GM12878 (cell line): ENCODE measurements around the gene RNASE2. TPM values are rescaled to one million over a fixed set of nuclear protein-coding genes. Genes with fewer than 3 reads are reported as not detected.

Experiments
- ATAC-seq: fragments of 200-7000 bp; cut with Tn5 transposase; 3 replicates; pipeline ENCODE4 v1.9.1; 2020; ENCODE audit warnings: mild to moderate bottlenecking, moderate library complexity
- BruUV-seq: library from RNA; stranded (reverse); fragments of 400-500 nt; replicated peaks from 2 replicates; lab custom pipeline; 2021; lab: Mats Ljungman, UMichigan
- CTCF ChIA-PET: fragments of 300-600 bp; sonication (Branson Sonifier 250); formaldehyde crosslinking; extraction: SDS; loops from one replicate; lab custom pipeline; 2021; ENCODE audit warnings: inconsistent platforms; lab: Yijun Ruan, JAX
- POLR2A ChIA-PET: fragments of 350-600 bp; formaldehyde crosslinking; extraction: SDS; loops from one replicate; lab custom pipeline; 2021; ENCODE audit warnings: inconsistent platforms; lab: Charles Lee
- RAD21 ChIA-PET: fragments of 300-600 bp; sonication (Branson Sonifier 250); formaldehyde crosslinking; loops from one replicate; lab custom pipeline; 2023; ENCODE audit warnings: antibody characterized with exemption; ENCODE audit not compliant: unreplicated experiment; lab: Charles Lee
- SMC1A ChIA-PET: fragments of 300-600 bp; sonication (Branson Sonifier 250); formaldehyde crosslinking; loops from one replicate; lab custom pipeline; 2023; ENCODE audit not compliant: unreplicated experiment, uncharacterized antibody; lab: Charles Lee
- DNase-seq: peaks from one replicate; pipeline ENCODE4 v3.0.0-alpha.2; 2011; ENCODE audit warnings: low read depth, low spot score
- FAIRE-seq: peaks from 3 replicates; lab custom pipeline; 2011; peaks lifted over from hg19 to GRCh38; lab: Jason Lieb, UNC
- H2AFZ ChIP-seq: 2 replicates; pipeline ENCODE4 v1.6.0; 2011; ENCODE audit warnings: low read depth, low read length, control low read depth; ENCODE audit not compliant: control insufficient read depth
- H3K27ac ChIP-seq: 2 replicates; pipeline ENCODE4 v1.5.1; 2011; ENCODE audit warnings: control low read depth; ENCODE audit not compliant: control insufficient read depth, insufficient read depth
- H3K27me3 ChIP-seq, 2 experiments: replicated peaks in 1 of 2; 2 replicates each; pipeline versions ENCODE4 v1.6.0 to v1.6.1; 2011; ENCODE audit warnings: low read length in 1 of 2; ENCODE audit not compliant: control insufficient read depth in 2 of 2, insufficient read depth in 2 of 2
- H3K36me3 ChIP-seq, 2 experiments: 2 replicates each; pipeline ENCODE4 v1.5.1; 2011; ENCODE audit warnings: low read length in 1 of 2; ENCODE audit not compliant: control insufficient read depth in 2 of 2, insufficient read depth in 2 of 2
- H3K4me1 ChIP-seq: 2 replicates; pipeline ENCODE4 v1.6.1; 2011; ENCODE audit warnings: mild to moderate bottlenecking, low read length, moderate library complexity, mixed read lengths; ENCODE audit not compliant: control insufficient read depth, insufficient read depth
- H3K4me2 ChIP-seq: 2 replicates; pipeline ENCODE4 v1.6.0; 2011; ENCODE audit warnings: control low read depth; ENCODE audit not compliant: control insufficient read depth, insufficient read depth
- H3K4me3 ChIP-seq: fragments of 200-600 bp; sonication (generic); 2 replicates; pipeline ENCODE4 v1.5.1; 2016
- H3K79me2 ChIP-seq: 2 replicates; pipeline ENCODE4 v1.6.0; 2011; ENCODE audit warnings: low read length; ENCODE audit not compliant: control insufficient read depth, insufficient read depth
- H3K9ac ChIP-seq: 2 replicates; pipeline ENCODE4 v1.8.0; 2011; ENCODE audit warnings: low read length, control low read depth, mixed read lengths; ENCODE audit not compliant: control insufficient read depth, insufficient read depth
- H3K9me3 ChIP-seq: replicated peaks from 3 replicates; pipeline ENCODE4 v1.5.1; 2011; ENCODE audit warnings: mild to moderate bottlenecking, low read length; ENCODE audit not compliant: control insufficient read depth, insufficient read depth
- H4K20me1 ChIP-seq: 2 replicates; pipeline ENCODE4 v1.6.0; 2011; ENCODE audit not compliant: control insufficient read depth, insufficient read depth
- IRF4 ChIP-seq: IDR thresholded peaks from 2 replicates; pipeline ENCODE4 v1.6.1; 2011; ENCODE audit warnings: low read depth, low read length
- MEF2A ChIP-seq: IDR thresholded peaks from 2 replicates; pipeline ENCODE4 v1.6.1; 2011; ENCODE audit warnings: low read depth, mild to moderate bottlenecking, low read length, moderate library complexity; ENCODE audit not compliant: insufficient read depth
- NFYA ChIP-seq: IDR thresholded peaks from 2 replicates; pipeline ENCODE4 v1.6.1; 2011; ENCODE audit warnings: low read depth, mild to moderate bottlenecking, low read length, improper control_type of control experiment, borderline replicate concordance
- NR2C1 ChIP-seq: fragments of 450-650 bp; IDR thresholded peaks from 2 replicates; pipeline ENCODE4 v1.6.1; 2017; ENCODE audit warnings: antibody characterized with exemption, mild to moderate bottlenecking, moderate library complexity
- POU2F2 ChIP-seq: IDR thresholded peaks from 3 replicates; pipeline ENCODE4 v1.6.1; 2011; ENCODE audit warnings: low read depth, mild to moderate bottlenecking, low read length, borderline replicate concordance
- STAT3 ChIP-seq: IDR thresholded peaks from 2 replicates; pipeline ENCODE4 v1.6.1; 2011; ENCODE audit warnings: low read depth, low read length, improper control_type of control experiment
- YY1 ChIP-seq: IDR thresholded peaks from 2 replicates; pipeline ENCODE4 v1.6.1; 2011; ENCODE audit warnings: low read depth, mild to moderate bottlenecking, low read length
- WGBS: methylation state at CpG from one replicate; pipeline ENCODE4 v1.1.6; 2016; ENCODE audit warnings: low lambda C conversion rate; ENCODE audit not compliant: insufficient replicate concordance, insufficient coverage; ENCODE audit errors: missing lambda C conversion rate; 5-methylcytosine and 5-hydroxymethylcytosine counted together
- in situ Hi-C: fragments of 300-500 bp; cut with MboI; formaldehyde crosslinking; loops from 9 replicates; pipeline ENCODE4 v1.14.3; 2018; ENCODE audit warnings: mixed read lengths
- intact Hi-C: fragments of 100-400 bp; cut with micrococcal nuclease; formaldehyde crosslinking; loops from one replicate; pipeline ENCODE4 v1.14.2; 2022; ENCODE audit not compliant: unreplicated experiment
- polyA plus RNA-seq, 11 experiments: library from polyadenylated mRNA; depleted of rRNA in 4 of 11; unstranded in 6 of 11; stranded (reverse) in 5 of 11; fragments of >200 nt; fragmentation: Nextera tagmentation in 4 of 11; fragmentation: Illumina TruSeq in 1 of 11; extraction: Ambion mirVana in 4 of 11; extraction: Trizol in 1 of 11; gene quantifications; 1 replicate in 1 of 11; 2 replicates in 10 of 11; pipeline versions ENCODE4 v1.2.1 to v1.2.3, GENCODE V29; 2011 to 2016; ENCODE audit warnings: inconsistent platforms in 2 of 11, missing spikeins in 2 of 11, low read depth in 1 of 11
- total RNA-seq, 4 experiments: library from RNA; depleted of rRNA in 3 of 4; stranded (reverse); fragments of >200 nt in 3 of 4; fragmentation: Illumina TruSeq in 1 of 4; extraction: Trizol in 1 of 4; gene quantifications; 2 replicates each; pipeline versions ENCODE4 v1.2.1 to v1.2.3, GENCODE V29; 2013 to 2021
- TF ChIP-seq, protein P1 (sequence below): fragments of 450-650 bp; IDR thresholded peaks from 2 replicates; pipeline ENCODE4 v1.6.1; 2017; ENCODE audit warnings: mild to moderate bottlenecking, moderate library complexity
- TF ChIP-seq, protein P2 (sequence below): fragments of 450-650 bp; IDR thresholded peaks from 2 replicates; pipeline ENCODE4 v1.6.1; 2016; ENCODE audit warnings: mild to moderate bottlenecking, moderate library complexity, borderline replicate concordance

The RNASE2 gene
- total and polyA plus RNA-seq, 10 of the 15 experiments (the other 5 are each of a cell fraction or from before 2014, with no cell fraction given), result not detected

DNA sequence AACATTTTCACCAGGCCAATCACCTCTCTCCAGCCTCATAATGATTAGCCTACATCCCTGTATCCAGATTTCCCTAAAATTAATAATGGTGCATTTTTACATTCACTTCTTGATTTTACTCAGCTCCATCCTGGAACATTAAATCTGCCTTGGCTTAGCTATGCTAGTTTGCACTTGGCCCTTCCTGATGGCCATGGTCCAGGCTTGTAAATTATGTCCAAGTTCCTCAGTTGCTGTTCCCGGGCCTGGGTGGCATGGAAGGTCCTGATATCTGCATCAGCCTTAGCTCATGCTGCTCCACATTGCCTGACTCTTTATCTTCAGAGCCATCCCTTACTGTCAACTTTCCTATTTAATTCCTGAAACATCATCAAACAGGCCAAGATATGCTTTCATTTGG, 23.4 kb downstream of the RNASE2 start (continued):
- TF ChIP-seq, protein P1, sequence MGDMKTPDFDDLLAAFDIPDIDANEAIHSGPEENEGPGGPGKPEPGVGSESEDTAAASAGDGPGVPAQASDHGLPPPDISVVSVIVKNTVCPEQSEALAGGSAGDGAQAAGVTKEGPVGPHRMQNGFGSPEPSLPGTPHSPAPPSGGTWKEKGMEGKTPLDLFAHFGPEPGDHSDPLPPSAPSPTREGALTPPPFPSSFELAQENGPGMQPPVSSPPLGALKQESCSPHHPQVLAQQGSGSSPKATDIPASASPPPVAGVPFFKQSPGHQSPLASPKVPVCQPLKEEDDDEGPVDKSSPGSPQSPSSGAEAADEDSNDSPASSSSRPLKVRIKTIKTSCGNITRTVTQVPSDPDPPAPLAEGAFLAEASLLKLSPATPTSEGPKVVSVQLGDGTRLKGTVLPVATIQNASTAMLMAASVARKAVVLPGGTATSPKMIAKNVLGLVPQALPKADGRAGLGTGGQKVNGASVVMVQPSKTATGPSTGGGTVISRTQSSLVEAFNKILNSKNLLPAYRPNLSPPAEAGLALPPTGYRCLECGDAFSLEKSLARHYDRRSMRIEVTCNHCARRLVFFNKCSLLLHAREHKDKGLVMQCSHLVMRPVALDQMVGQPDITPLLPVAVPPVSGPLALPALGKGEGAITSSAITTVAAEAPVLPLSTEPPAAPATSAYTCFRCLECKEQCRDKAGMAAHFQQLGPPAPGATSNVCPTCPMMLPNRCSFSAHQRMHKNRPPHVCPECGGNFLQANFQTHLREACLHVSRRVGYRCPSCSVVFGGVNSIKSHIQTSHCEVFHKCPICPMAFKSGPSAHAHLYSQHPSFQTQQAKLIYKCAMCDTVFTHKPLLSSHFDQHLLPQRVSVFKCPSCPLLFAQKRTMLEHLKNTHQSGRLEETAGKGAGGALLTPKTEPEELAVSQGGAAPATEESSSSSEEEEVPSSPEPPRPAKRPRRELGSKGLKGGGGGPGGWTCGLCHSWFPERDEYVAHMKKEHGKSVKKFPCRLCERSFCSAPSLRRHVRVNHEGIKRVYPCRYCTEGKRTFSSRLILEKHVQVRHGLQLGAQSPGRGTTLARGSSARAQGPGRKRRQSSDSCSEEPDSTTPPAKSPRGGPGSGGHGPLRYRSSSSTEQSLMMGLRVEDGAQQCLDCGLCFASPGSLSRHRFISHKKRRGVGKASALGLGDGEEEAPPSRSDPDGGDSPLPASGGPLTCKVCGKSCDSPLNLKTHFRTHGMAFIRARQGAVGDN, result no peak
- TF ChIP-seq STAT3 (no peak), IRF4 (no peak), MEF2A (no peak), NR2C1 (no peak)

DNA sequence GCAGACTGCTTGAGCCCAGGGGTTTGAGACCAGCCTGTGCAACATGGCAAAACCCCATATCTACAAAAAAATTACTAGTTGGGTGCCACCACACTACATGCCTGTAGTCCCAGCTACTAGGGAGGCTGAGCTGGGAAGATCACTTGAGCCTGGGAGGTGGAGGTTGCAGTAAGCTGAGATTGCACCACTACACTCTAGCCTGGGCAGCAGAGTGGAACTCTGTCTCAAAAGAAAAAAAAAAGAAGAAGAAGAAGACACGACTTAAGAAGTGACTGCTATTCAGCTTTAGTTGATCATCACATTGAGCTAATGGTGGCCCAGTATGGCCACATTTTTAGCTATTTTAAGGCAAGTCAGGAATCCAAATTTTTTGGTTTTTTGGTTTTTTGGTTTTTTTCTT, 25.6 kb downstream of the RNASE2 start:
- CTCF ChIA-PET, result interaction anchor here (0.7 to 1.4 kb wide), 3 partner anchors 9 to 219 kb away, joined by 3 to 6 read pairs (median 3); no protein-coding TSS in a partner anchor
- H3K4me2 ChIP-seq, result no peak overlapping the region
- WGBS, result 0% methylated on average over 1 of the region's 1 CpG
- H3K9ac ChIP-seq, result no peak overlapping the region
- in situ Hi-C loops, result no loop called here
- no peaks in the 10 kb centered on the region for H3K27me3 ChIP-seq
- no peaks in the 10 kb centered on the region for H3K79me2 ChIP-seq
- H3K4me3 ChIP-seq, result no peak overlapping the region
- FAIRE-seq (no peak), ATAC-seq (no peak), DNase-seq (no peak)
- POLR2A ChIA-PET, result no interaction called here
- no peaks in the 10 kb centered on the region for H3K9me3 ChIP-seq
- H3K4me1 ChIP-seq, result no peaks in the 10 kb centered on the region
- BruUV-seq, result no TSS peak
- H4K20me1 ChIP-seq, result no peaks in the 10 kb centered on the region
- H3K36me3 ChIP-seq, result no peaks in the 10 kb centered on the region
- H2AFZ ChIP-seq, result no peak overlapping the region
- intact Hi-C loops, result no loop called here
- no peak for TF ChIP-seq NFYA
- TF ChIP-seq POU2F2, result no peak
- TF ChIP-seq, protein P2, sequence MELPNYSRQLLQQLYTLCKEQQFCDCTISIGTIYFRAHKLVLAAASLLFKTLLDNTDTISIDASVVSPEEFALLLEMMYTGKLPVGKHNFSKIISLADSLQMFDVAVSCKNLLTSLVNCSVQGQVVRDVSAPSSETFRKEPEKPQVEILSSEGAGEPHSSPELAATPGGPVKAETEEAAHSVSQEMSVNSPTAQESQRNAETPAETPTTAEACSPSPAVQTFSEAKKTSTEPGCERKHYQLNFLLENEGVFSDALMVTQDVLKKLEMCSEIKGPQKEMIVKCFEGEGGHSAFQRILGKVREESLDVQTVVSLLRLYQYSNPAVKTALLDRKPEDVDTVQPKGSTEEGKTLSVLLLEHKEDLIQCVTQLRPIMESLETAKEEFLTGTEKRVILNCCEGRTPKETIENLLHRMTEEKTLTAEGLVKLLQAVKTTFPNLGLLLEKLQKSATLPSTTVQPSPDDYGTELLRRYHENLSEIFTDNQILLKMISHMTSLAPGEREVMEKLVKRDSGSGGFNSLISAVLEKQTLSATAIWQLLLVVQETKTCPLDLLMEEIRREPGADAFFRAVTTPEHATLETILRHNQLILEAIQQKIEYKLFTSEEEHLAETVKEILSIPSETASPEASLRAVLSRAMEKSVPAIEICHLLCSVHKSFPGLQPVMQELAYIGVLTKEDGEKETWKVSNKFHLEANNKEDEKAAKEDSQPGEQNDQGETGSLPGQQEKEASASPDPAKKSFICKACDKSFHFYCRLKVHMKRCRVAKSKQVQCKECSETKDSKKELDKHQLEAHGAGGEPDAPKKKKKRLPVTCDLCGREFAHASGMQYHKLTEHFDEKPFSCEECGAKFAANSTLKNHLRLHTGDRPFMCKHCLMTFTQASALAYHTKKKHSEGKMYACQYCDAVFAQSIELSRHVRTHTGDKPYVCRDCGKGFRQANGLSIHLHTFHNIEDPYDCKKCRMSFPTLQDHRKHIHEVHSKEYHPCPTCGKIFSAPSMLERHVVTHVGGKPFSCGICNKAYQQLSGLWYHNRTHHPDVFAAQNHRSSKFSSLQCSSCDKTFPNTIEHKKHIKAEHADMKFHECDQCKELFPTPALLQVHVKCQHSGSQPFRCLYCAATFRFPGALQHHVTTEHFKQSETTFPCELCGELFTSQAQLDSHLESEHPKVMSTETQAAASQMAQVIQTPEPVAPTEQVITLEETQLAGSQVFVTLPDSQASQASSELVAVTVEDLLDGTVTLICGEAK, result no peak
- no peak for TF ChIP-seq YY1
- H3K27ac ChIP-seq, result no peak overlapping the region
- SMC1A ChIA-PET, result no interaction called here
- RAD21 ChIA-PET, result interaction anchor here (1.3 kb wide), 1 partner anchor 34 kb away, joined by 4 read pairs; no protein-coding TSS in a partner anchor
